ENCODE measurements around the gene GTF2H1.
"Not testable (repeated sequence)": the region's sequence is repeated elsewhere in the genome, so short reads cannot be mapped to it uniquely, and the experiment has no call there.

GTF2H1 gene

DNA sequence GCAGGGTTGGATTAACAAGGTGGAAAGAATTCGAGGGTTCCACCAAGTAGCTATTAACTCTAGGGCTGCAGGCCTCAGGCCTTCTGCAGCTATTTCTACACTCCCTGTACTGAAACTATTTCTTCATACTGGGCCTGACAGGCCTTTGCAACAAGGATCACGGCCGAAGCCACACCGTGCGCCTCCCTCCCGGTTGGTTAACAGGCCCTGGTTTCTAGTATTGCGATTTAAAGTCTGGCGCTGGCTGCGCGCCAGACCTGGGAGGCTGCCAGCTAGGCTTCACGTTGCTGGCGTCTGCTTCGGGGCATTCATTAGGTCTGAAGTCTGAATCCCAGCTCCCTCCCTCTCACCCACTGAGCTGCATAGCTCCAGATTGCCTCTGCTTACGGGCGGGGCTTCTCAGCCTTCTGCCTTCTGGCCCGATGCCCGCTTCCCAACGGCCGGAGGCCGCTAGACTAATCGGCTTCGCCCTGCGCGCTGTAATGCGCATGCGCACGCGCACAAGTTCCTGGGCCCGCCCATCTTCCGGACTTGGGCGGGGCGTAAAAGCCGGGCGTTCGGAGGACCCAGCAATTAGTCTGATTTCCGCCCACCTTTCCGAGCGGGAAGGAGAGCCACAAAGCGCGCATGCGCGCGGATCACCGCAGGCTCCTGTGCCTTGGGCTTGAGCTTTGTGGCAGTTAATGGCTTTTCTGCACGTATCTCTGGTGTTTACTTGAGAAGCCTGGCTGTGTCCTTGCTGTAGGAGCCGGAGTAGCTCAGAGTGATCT, 73.6 kb downstream of the GTF2H1 start:
- Histone ChIP-seq H3K27me3 (ENCODE audit: control insufficient read depth, insufficient read depth, low read length) (no peaks in the 10 kb centered on the region), H3K4me1 (ENCODE audit: control insufficient read depth, insufficient read depth, low read length) (peaks cover 5% of the 10 kb centered on the region), H3K4me3 (ENCODE audit: low read depth, low read length) (peak overlapping the region; percentile 69), H3K27ac (ENCODE audit: low read depth, low read length) (peak overlapping the region; percentile 20; the same call in 1 of the 2 replicates), H3K36me3 (ENCODE audit: control insufficient read depth, insufficient read depth, low read length) (peaks cover 38% of the 10 kb centered on the region), H3K9ac (ENCODE audit: low read length) (peak overlapping the region; percentile 85), H3K9me3 (ENCODE audit: control insufficient read depth, insufficient read depth, low read depth, low read length) (no peaks in the 10 kb centered on the region)

DNA sequence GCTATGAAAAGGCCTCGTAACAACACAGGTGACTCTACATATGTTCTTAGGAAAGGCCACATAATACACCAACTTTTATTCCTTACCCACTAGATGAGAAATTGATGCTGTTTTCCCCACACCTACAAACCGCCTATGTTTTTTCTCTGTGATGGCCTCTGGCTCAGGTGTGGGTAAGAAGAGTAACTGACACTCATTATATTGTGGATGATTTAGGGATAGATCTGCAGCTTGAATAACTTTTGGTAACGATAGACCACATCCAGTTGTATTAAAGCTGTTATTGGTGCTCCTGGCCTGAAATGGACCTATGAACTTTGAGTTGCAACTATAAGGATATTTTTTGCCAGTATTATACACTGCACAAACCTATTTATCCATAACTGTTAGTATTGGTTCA, 75.6 kb downstream of the GTF2H1 start:
- H3K4me3 ChIP-seq (ENCODE audit: low read depth, low read length): no peak overlapping the region
- H3K9ac ChIP-seq (ENCODE audit: low read length): no peak overlapping the region
- no peaks in the 10 kb centered on the region for H3K9me3 ChIP-seq (ENCODE audit: control insufficient read depth, insufficient read depth, low read depth, low read length)
- H3K4me1 ChIP-seq (ENCODE audit: control insufficient read depth, insufficient read depth, low read length): peaks cover 5% of the 10 kb centered on the region
- H3K27me3 ChIP-seq (ENCODE audit: control insufficient read depth, insufficient read depth, low read length): no peaks in the 10 kb centered on the region
- H3K27ac ChIP-seq (ENCODE audit: low read depth, low read length): no peak overlapping the region
- H3K36me3 ChIP-seq (ENCODE audit: control insufficient read depth, insufficient read depth, low read length): peaks cover 52% of the 10 kb centered on the region

DNA sequence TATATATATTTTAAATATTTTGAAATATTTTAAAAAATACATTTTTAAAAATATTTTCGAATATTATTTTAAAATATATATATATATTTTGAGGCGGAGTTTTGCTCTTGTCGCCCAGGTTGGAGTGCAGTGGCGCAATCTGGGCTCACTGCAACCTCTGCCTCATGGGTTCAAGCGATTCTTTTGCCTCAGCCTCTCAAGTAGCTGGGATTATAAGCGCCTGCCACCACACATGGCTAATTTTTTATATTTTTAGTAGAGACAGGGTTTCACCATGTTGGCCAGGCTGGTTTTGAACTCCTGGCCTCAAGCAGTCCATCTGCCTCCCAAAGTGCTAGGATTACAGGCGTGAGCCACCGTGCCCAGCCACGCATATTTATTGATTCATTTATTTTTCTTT, 78.7 kb downstream of the GTF2H1 start:
- H3K4me3 ChIP-seq (ENCODE audit: low read depth, low read length); H3K9me3 ChIP-seq (ENCODE audit: control insufficient read depth, insufficient read depth, low read depth, low read length); H3K27me3 ChIP-seq (ENCODE audit: control insufficient read depth, insufficient read depth, low read length); H3K4me1 ChIP-seq (ENCODE audit: control insufficient read depth, insufficient read depth, low read length); H3K9ac ChIP-seq (ENCODE audit: low read length); H3K27ac ChIP-seq (ENCODE audit: low read depth, low read length): not testable (repeated sequence)
- H3K36me3 ChIP-seq (ENCODE audit: control insufficient read depth, insufficient read depth, low read length): peaks cover 83% of the 10 kb centered on the region

DNA sequence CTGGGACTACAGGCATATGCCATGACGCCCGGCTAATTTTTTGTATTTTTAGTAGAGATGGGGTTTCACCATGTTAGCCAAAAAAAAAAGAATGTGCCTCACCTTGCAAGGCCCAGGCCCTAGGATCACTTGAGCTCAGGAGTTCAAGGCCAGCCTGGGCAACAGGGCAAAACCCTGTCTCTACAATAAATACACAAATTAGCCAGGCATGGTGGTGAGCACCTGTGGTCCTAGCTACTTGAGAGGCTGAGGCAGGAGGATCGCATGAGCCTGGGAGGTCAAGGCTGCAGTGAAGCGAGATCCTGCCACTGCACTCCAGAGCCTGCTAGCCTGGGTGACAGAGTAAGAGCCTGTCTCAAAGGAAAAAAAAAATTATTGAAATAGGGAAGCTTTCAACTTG, 81.7 kb downstream of the GTF2H1 start:
- Histone ChIP-seq H3K9ac (ENCODE audit: low read length) (no peak overlapping the region), H3K36me3 (ENCODE audit: control insufficient read depth, insufficient read depth, low read length) (peaks cover 83% of the 10 kb centered on the region), H3K4me3 (ENCODE audit: low read depth, low read length) (no peak overlapping the region), H3K27ac (ENCODE audit: low read depth, low read length) (no peak overlapping the region), H3K9me3 (ENCODE audit: control insufficient read depth, insufficient read depth, low read depth, low read length) (no peaks in the 10 kb centered on the region), H3K4me1 (ENCODE audit: control insufficient read depth, insufficient read depth, low read length) (no peaks in the 10 kb centered on the region), H3K27me3 (ENCODE audit: control insufficient read depth, insufficient read depth, low read length) (no peaks in the 10 kb centered on the region)

DNA sequence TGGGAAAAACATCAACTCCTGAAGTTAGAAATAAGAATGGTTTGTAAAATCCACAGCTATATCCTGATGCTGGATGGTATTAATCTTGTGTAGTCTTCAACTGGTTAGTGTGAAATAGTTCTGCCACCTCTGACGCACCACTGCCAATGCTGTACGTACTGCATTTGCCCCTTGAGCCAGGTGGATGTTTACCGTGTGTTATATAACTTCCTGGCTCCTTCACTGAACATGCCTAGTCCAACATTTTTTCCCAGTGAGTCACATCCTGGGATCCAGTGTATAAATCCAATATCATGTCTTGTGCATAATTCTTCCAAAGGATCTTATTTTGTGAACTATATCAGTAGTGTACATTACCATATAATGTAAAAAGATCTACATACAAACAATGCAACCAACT, 85.0 kb downstream of the GTF2H1 start:
- H3K27ac ChIP-seq (ENCODE audit: low read depth, low read length); H3K4me3 ChIP-seq (ENCODE audit: low read depth, low read length); H3K27me3 ChIP-seq (ENCODE audit: control insufficient read depth, insufficient read depth, low read length); H3K9me3 ChIP-seq (ENCODE audit: control insufficient read depth, insufficient read depth, low read depth, low read length); H3K4me1 ChIP-seq (ENCODE audit: control insufficient read depth, insufficient read depth, low read length); H3K9ac ChIP-seq (ENCODE audit: low read length): not testable (repeated sequence)
- peaks cover 56% of the 10 kb centered on the region for H3K36me3 ChIP-seq (ENCODE audit: control insufficient read depth, insufficient read depth, low read length)

DNA sequence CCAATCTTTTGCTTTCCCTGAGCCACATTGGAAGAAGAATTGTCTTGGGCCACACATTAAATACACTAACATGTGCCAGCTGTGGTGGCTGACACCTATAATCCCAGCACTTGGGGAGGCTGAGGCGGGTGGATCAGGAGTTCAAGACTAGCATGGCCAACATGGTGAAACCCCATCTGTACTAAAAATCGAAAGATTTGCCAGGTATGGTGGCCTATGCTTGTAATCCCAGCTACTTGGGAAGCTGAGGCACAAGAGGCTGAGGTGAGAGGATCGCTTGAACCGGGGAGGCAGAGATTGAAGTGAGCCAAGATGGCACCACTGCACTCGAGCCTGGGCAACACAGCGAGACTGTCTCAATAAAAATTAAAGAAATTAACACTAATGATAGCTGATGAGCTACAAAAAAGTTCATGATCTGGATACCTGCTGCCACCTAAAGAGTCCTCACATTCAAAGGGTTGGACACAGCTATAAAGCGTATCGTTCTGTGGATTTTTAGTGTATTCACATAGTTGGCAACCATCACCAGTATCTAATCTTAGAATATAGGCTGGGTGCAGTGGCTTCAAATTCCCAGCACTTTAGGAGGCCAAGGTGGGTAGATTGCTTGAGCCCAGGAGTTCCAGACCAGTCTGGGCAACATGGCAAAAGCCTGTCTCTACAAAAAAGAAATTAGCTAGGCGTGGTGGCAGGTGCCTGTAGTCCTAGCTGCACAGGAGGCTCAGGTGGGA, 86.4 kb downstream of the GTF2H1 start:
- Histone ChIP-seq H3K4me1 (ENCODE audit: control insufficient read depth, insufficient read depth, low read length) (no peaks in the 10 kb centered on the region), H3K27me3 (ENCODE audit: control insufficient read depth, insufficient read depth, low read length) (peaks cover 9% of the 10 kb centered on the region), H3K36me3 (ENCODE audit: control insufficient read depth, insufficient read depth, low read length) (peaks cover 43% of the 10 kb centered on the region), H3K9ac (ENCODE audit: low read length) (no peak overlapping the region), H3K4me3 (ENCODE audit: low read depth, low read length) (no peak overlapping the region), H3K9me3 (ENCODE audit: control insufficient read depth, insufficient read depth, low read depth, low read length) (no peaks in the 10 kb centered on the region), H3K27ac (ENCODE audit: low read depth, low read length) (no peak overlapping the region)

DNA sequence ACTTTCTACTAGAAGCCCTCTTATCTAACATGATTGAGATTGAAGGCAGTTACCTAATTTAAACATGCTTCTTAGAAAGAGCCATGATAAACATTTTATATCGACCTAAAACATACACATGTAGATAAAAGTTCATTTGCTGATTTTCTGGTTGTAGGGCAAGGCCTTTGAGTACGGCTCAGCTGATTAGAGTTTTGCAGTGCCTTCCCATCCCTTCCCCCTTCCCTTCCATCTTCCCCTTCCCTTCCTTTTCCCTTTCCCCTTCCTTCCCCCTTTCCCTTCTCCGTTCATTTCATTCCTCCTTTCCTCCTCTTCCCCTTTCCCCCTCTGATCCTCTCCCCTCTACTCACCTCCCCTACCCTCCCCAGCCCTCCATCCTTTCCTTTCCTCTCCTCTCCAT, 94.1 kb downstream of the GTF2H1 start:
- Histone ChIP-seq H3K4me1 (ENCODE audit: control insufficient read depth, insufficient read depth, low read length) (no peaks in the 10 kb centered on the region), H3K4me3 (ENCODE audit: low read depth, low read length) (no peak overlapping the region), H3K36me3 (ENCODE audit: control insufficient read depth, insufficient read depth, low read length) (no peaks in the 10 kb centered on the region), H3K9ac (ENCODE audit: low read length) (no peak overlapping the region), H3K27me3 (ENCODE audit: control insufficient read depth, insufficient read depth, low read length) (peaks cover 9% of the 10 kb centered on the region), H3K27ac (ENCODE audit: low read depth, low read length) (no peak overlapping the region), H3K9me3 (ENCODE audit: control insufficient read depth, insufficient read depth, low read depth, low read length) (no peaks in the 10 kb centered on the region)

Measured in HUES6 (cell line).